ENCODE data around the gene POTEG. TPM values are rescaled to one million over a fixed set of nuclear protein-coding genes. Genes with fewer than 3 reads are reported as not detected.
"Not testable (repeated sequence)": the region's sequence is repeated elsewhere in the genome, so short reads cannot be mapped to it uniquely, and the experiment has no call there.

POTEG gene
- total RNA-seq, 3 donors from 2014 or later: not detected

GRCh38 chr14:19361636-19362253, 72.4 kb downstream of the POTEG start:
- H3K9me3 ChIP-seq; intact Hi-C loops (cut with DNase I; ENCODE audit: low total_unique reads); H3K36me3 ChIP-seq; H3K4me3 ChIP-seq; H3K27me3 ChIP-seq; DNase-seq (ENCODE audit: low spot score in 2 of 2); H3K4me1 ChIP-seq; H3K27ac ChIP-seq: not testable (repeated sequence)

GRCh38 chr14:19360937-19361635, 73.1 kb downstream of the POTEG start:
- H3K36me3 ChIP-seq; H3K4me3 ChIP-seq; H3K27me3 ChIP-seq; H3K4me1 ChIP-seq; H3K27ac ChIP-seq; intact Hi-C loops (cut with DNase I; ENCODE audit: low total_unique reads); DNase-seq (ENCODE audit: low spot score in 2 of 2); H3K9me3 ChIP-seq: not testable (repeated sequence)

All from breast epithelium (tissue), 4 donors.